ENCODE results near the gene PRKAG1. TPM values are rescaled to one million over a fixed set of nuclear protein-coding genes. Genes with fewer than 3 reads are reported as not detected.

PRKAG1 gene
- total RNA-seq, 1 donor from 2014 or later = 65.7 TPM

- Mint-ChIP-seq H3K27me3 (ENCODE audit: low read depth) (no peaks in the 10 kb centered on the region), H3K36me3 (ENCODE audit: low read depth) (peaks cover 76% of the 10 kb centered on the region), H3K4me1 (ENCODE audit: low read depth) (no peaks in the 10 kb centered on the region), H3K4me3 (ENCODE audit: low read depth) (no peak overlapping the region), H3K9me3 (no peaks in the 10 kb centered on the region), H3K27ac (no peak overlapping the region)
- intact Hi-C loops (cut with micrococcal nuclease) = no loop called here
- DNase-seq (ENCODE audit: low spot score) = no peak
Measured at GRCh38 chr12:49033611-49034285, 15.2 kb upstream of the PRKAG1 start.

GRCh38 chr12:49032679-49033447, 14.3 kb upstream of the PRKAG1 start:
- Mint-ChIP-seq H3K27ac (no peak overlapping the region), H3K4me1 (ENCODE audit: low read depth) (no peaks in the 10 kb centered on the region), H3K27me3 (ENCODE audit: low read depth) (no peaks in the 10 kb centered on the region), H3K9me3 (no peaks in the 10 kb centered on the region), H3K36me3 (ENCODE audit: low read depth) (peaks cover 78% of the 10 kb centered on the region), H3K4me3 (ENCODE audit: low read depth) (no peak overlapping the region)
- DNase-seq (ENCODE audit: low spot score) = no peak
- intact Hi-C loops (cut with micrococcal nuclease) = no loop called here

GRCh38 chr12:49032276-49032675, 13.7 kb upstream of the PRKAG1 start:
- no peaks in the 10 kb centered on the region for H3K4me1 Mint-ChIP-seq (ENCODE audit: low read depth)
- DNase-seq (ENCODE audit: low spot score) = no peak

GRCh38 chr12:49031573-49032161, 13.1 kb upstream of the PRKAG1 start:
- peaks cover 80% of the 10 kb centered on the region for H3K36me3 Mint-ChIP-seq (ENCODE audit: low read depth)
- H3K4me1 Mint-ChIP-seq (ENCODE audit: low read depth) = no peaks in the 10 kb centered on the region
- no peak overlapping the region for H3K27ac Mint-ChIP-seq
- no peak for DNase-seq (ENCODE audit: low spot score)
- intact Hi-C loops (cut with micrococcal nuclease) = no loop called here
- no peak overlapping the region for H3K4me3 Mint-ChIP-seq (ENCODE audit: low read depth)
- H3K27me3 Mint-ChIP-seq (ENCODE audit: low read depth) = no peaks in the 10 kb centered on the region
- no peaks in the 10 kb centered on the region for H3K9me3 Mint-ChIP-seq

More at GRCh38 chr12:49032276-49032675, 13.7 kb upstream of the PRKAG1 start:
- intact Hi-C loops (cut with micrococcal nuclease) = no loop called here
- Mint-ChIP-seq H3K4me3 (ENCODE audit: low read depth) (no peak overlapping the region), H3K27me3 (ENCODE audit: low read depth) (no peaks in the 10 kb centered on the region), H3K36me3 (ENCODE audit: low read depth) (peaks cover 80% of the 10 kb centered on the region), H3K27ac (no peak overlapping the region), H3K9me3 (no peaks in the 10 kb centered on the region)

- H3K27ac Mint-ChIP-seq = no peak overlapping the region
- no peak overlapping the region for H3K4me3 Mint-ChIP-seq (ENCODE audit: low read depth)
- no peaks in the 10 kb centered on the region for H3K9me3 Mint-ChIP-seq
- H3K36me3 Mint-ChIP-seq (ENCODE audit: low read depth) = peaks cover 79% of the 10 kb centered on the region
- DNase-seq (ENCODE audit: low spot score) = no peak
- H3K27me3 Mint-ChIP-seq (ENCODE audit: low read depth) = no peaks in the 10 kb centered on the region
- H3K4me1 Mint-ChIP-seq (ENCODE audit: low read depth) = no peaks in the 10 kb centered on the region
- intact Hi-C loops (cut with micrococcal nuclease) = no loop called here
Measured at GRCh38 chr12:49030714-49031572, 12.4 kb upstream of the PRKAG1 start.

GRCh38 chr12:49030119-49030518, 11.5 kb upstream of the PRKAG1 start:
- Mint-ChIP-seq H3K36me3 (ENCODE audit: low read depth) (peaks cover 76% of the 10 kb centered on the region), H3K27ac (no peak overlapping the region), H3K4me1 (ENCODE audit: low read depth) (no peaks in the 10 kb centered on the region), H3K27me3 (ENCODE audit: low read depth) (no peaks in the 10 kb centered on the region), H3K9me3 (no peaks in the 10 kb centered on the region), H3K4me3 (ENCODE audit: low read depth) (no peak overlapping the region)
- DNase-seq (ENCODE audit: low spot score) = no peak
- intact Hi-C loops (cut with micrococcal nuclease) = no loop called here

GRCh38 chr12:49028666-49029275, 10.2 kb upstream of the PRKAG1 start:
- intact Hi-C loops (cut with micrococcal nuclease) = no loop called here
- H3K27me3 Mint-ChIP-seq (ENCODE audit: low read depth) = no peaks in the 10 kb centered on the region
- H3K4me3 Mint-ChIP-seq (ENCODE audit: low read depth) = no peak overlapping the region
- H3K9me3 Mint-ChIP-seq = no peaks in the 10 kb centered on the region
- peaks cover 69% of the 10 kb centered on the region for H3K36me3 Mint-ChIP-seq (ENCODE audit: low read depth)
- DNase-seq (ENCODE audit: low spot score) = no peak
- no peak overlapping the region for H3K27ac Mint-ChIP-seq
- no peaks in the 10 kb centered on the region for H3K4me1 Mint-ChIP-seq (ENCODE audit: low read depth)

GRCh38 chr12:49027846-49028555, 9.4 kb upstream of the PRKAG1 start:
- no peak overlapping the region for H3K4me3 Mint-ChIP-seq (ENCODE audit: low read depth)
- DNase-seq (ENCODE audit: low spot score) = no peak
- intact Hi-C loops (cut with micrococcal nuclease) = no loop called here
- peaks cover 72% of the 10 kb centered on the region for H3K36me3 Mint-ChIP-seq (ENCODE audit: low read depth)
- H3K27ac Mint-ChIP-seq = no peak overlapping the region
- no peaks in the 10 kb centered on the region for H3K27me3 Mint-ChIP-seq (ENCODE audit: low read depth)
- H3K9me3 Mint-ChIP-seq = no peaks in the 10 kb centered on the region
- no peaks in the 10 kb centered on the region for H3K4me1 Mint-ChIP-seq (ENCODE audit: low read depth)

- Mint-ChIP-seq H3K27me3 (ENCODE audit: low read depth) (no peaks in the 10 kb centered on the region), H3K4me3 (ENCODE audit: low read depth) (no peak overlapping the region), H3K27ac (no peak overlapping the region), H3K36me3 (ENCODE audit: low read depth) (peaks cover 75% of the 10 kb centered on the region), H3K4me1 (ENCODE audit: low read depth) (no peaks in the 10 kb centered on the region), H3K9me3 (no peaks in the 10 kb centered on the region)
- no peak for DNase-seq (ENCODE audit: low spot score)
- intact Hi-C loops (cut with micrococcal nuclease) = no loop called here
Measured at GRCh38 chr12:49026678-49027480, 8.3 kb upstream of the PRKAG1 start.

GRCh38 chr12:49026101-49026500, 7.5 kb upstream of the PRKAG1 start:
- Mint-ChIP-seq H3K36me3 (ENCODE audit: low read depth) (peaks cover 72% of the 10 kb centered on the region), H3K4me3 (ENCODE audit: low read depth) (no peak overlapping the region), H3K4me1 (ENCODE audit: low read depth) (no peaks in the 10 kb centered on the region), H3K27ac (no peak overlapping the region), H3K27me3 (ENCODE audit: low read depth) (no peaks in the 10 kb centered on the region), H3K9me3 (no peaks in the 10 kb centered on the region)
- DNase-seq (ENCODE audit: low spot score) = no peak
- intact Hi-C loops (cut with micrococcal nuclease) = no loop called here

GRCh38 chr12:49025463-49025862, 6.9 kb upstream of the PRKAG1 start:
- no peaks in the 10 kb centered on the region for H3K9me3 Mint-ChIP-seq
- H3K4me3 Mint-ChIP-seq (ENCODE audit: low read depth) = no peak overlapping the region
- H3K27me3 Mint-ChIP-seq (ENCODE audit: low read depth) = no peaks in the 10 kb centered on the region
- no peak overlapping the region for H3K27ac Mint-ChIP-seq
- peaks cover 68% of the 10 kb centered on the region for H3K36me3 Mint-ChIP-seq (ENCODE audit: low read depth)
- no peak for DNase-seq (ENCODE audit: low spot score)
- intact Hi-C loops (cut with micrococcal nuclease) = no loop called here
- H3K4me1 Mint-ChIP-seq (ENCODE audit: low read depth) = no peaks in the 10 kb centered on the region

Measured in activated T-helper 2 cell treated with anti-CD3 and anti-CD28 coated beads, Interferon-gamma antibody, Interleukin-2, Interleukin-4, amounts not matched to agents 10 μg/mL and 5 μg/mL and 100 μg/mL, durations not matched to agents 14 hours and 24 hours and 36 hours (primary cell).